ENCODE data around the gene PTPN13.

Gene PTPN13

DNA sequence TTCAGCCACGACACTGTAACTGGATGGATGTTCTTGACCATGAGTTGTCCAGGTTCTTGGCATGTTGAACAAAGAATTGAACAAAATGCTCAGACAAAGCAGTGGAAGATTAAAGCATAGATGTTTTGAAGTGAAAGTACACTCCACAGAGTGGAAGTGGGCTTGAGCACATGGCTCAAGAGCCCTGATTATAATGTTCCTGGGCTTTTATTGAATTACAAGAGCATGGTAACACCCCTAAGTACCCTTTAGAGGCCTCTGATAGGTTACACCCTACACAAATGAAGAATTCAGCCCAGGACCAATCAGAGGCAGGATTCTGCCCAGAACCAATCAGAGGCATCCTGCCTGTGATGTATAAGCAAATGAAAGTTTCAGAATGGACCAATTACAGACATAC is 221.5 kb downstream of the PTPN13 start:
- Histone ChIP-seq H3K36me3 (ENCODE audit: control insufficient read depth in 2 of 2, insufficient read depth in 1 of 2, low read length in 2 of 2) (peaks cover 8 to 43% of the 10 kb centered on the region in 2 experiments), H3K4me3 (ENCODE audit: low read depth, low read length) (no peak overlapping the region), H3K9me3 (ENCODE audit: control insufficient read depth, insufficient read depth, low read depth, low read length) (no peaks in the 10 kb centered on the region), H3K4me1 (ENCODE audit: control insufficient read depth, insufficient read depth, low read length) (no peaks in the 10 kb centered on the region), H3K27ac (ENCODE audit: extremely low read depth, low read depth, low read length) (no peak overlapping the region)
- POLR2A ChIA-PET = no interaction called here
- CTCF ChIA-PET = interaction anchor here (0.7 kb wide), 1 partner anchor 25 kb away, joined by 4 read pairs; no protein-coding TSS in a partner anchor
- TF ChIP-seq ZNF76 (tag by site-specific recombination; IDR thresholded peaks at IDR 0.05; ENCODE audit: borderline replicate concordance, low read depth) (no peak), ZNF221 (tag by site-specific recombination; IDR thresholded peaks at IDR 0.05; ENCODE audit: borderline replicate concordance) (no peak), HOXA7 (CRISPR knock-in tag; IDR thresholded peaks at IDR 0.05; ENCODE audit: borderline replicate concordance) (no peak), ZNF37A (tag by site-specific recombination; IDR thresholded peaks at IDR 0.05) (no peak), KLF7 (tag by site-specific recombination; IDR thresholded peaks at IDR 0.05; ENCODE audit: borderline replicate concordance) (no peak), GLIS2 (tag by site-specific recombination; IDR thresholded peaks at IDR 0.05) (no peak), ZNF785 (tag by site-specific recombination; IDR thresholded peaks at IDR 0.05) (no peak)

GRCh38 chr4:86816501-86817273 is 222.6 kb downstream of the PTPN13 start:
- Histone ChIP-seq H3K36me3 (ENCODE audit: control insufficient read depth in 2 of 2, insufficient read depth in 1 of 2, low read length in 2 of 2) (peaks cover 8 to 32% of the 10 kb centered on the region in 2 experiments), H3K4me1 (ENCODE audit: control insufficient read depth, insufficient read depth, low read length) (no peaks in the 10 kb centered on the region), H3K27ac (ENCODE audit: extremely low read depth, low read depth, low read length) (no peak overlapping the region), H3K9me3 (ENCODE audit: control insufficient read depth, insufficient read depth, low read depth, low read length) (no peaks in the 10 kb centered on the region), H3K4me3 (ENCODE audit: low read depth, low read length) (no peak overlapping the region)
- ChIA-PET POLR2A (no interaction called here), CTCF (interaction anchor here (0.8 to 1.3 kb wide), 2 partner anchors 317 to 319 kb away, joined by 3 read pairs; no protein-coding TSS in a partner anchor)
- TF ChIP-seq, protein P1, sequence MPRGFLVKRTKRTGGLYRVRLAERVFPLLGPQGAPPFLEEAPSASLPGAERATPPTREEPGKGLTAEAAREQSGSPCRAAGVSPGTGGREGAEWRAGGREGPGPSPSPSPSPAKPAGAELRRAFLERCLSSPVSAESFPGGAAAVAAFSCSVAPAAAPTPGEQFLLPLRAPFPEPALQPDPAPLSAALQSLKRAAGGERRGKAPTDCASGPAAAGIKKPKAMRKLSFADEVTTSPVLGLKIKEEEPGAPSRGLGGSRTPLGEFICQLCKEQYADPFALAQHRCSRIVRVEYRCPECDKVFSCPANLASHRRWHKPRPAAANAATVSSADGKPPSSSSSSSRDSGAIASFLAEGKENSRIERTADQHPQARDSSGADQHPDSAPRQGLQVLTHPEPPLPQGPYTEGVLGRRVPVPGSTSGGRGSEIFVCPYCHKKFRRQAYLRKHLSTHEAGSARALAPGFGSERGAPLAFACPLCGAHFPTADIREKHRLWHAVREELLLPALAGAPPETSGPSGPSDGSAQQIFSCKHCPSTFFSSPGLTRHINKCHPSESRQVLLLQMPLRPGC (tag by site-specific recombination; IDR thresholded peaks at IDR 0.05) = no peak
- TF ChIP-seq ZNF266 (tag by site-specific recombination; IDR thresholded peaks at IDR 0.05; ENCODE audit: low read depth) = no peak
- no peak for TF ChIP-seq GLIS2 (tag by site-specific recombination; IDR thresholded peaks at IDR 0.05)
- TF ChIP-seq ZNF169 (tag by site-specific recombination; IDR thresholded peaks at IDR 0.05) = no peak
- no peak for TF ChIP-seq EGR2 (tag by site-specific recombination; IDR thresholded peaks at IDR 0.05; ENCODE audit: low read depth)
- TF ChIP-seq ZFHX2 (tag by site-specific recombination; conservative IDR thresholded peaks at IDR 0.05) = no peak
- TF ChIP-seq ZNF416 (tag by site-specific recombination; IDR thresholded peaks at IDR 0.05) = no peak
- no peak for TF ChIP-seq ZNF514 (tag by site-specific recombination; IDR thresholded peaks at IDR 0.05)
- no peak for TF ChIP-seq ZNF311 (tag by site-specific recombination; IDR thresholded peaks at IDR 0.05; ENCODE audit: borderline replicate concordance)
- no peak for TF ChIP-seq ZNF473 (tag by site-specific recombination; IDR thresholded peaks at IDR 0.05)
- no peak for TF ChIP-seq GLI2 (tag by site-specific recombination; IDR thresholded peaks at IDR 0.05; ENCODE audit: borderline replicate concordance, low read depth)
- TF ChIP-seq ZNF626 (tag by site-specific recombination; IDR thresholded peaks at IDR 0.05) = no peak
- TF ChIP-seq, protein P2, sequence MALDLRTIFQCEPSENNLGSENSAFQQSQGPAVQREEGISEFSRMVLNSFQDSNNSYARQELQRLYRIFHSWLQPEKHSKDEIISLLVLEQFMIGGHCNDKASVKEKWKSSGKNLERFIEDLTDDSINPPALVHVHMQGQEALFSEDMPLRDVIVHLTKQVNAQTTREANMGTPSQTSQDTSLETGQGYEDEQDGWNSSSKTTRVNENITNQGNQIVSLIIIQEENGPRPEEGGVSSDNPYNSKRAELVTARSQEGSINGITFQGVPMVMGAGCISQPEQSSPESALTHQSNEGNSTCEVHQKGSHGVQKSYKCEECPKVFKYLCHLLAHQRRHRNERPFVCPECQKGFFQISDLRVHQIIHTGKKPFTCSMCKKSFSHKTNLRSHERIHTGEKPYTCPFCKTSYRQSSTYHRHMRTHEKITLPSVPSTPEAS (tag by site-specific recombination; IDR thresholded peaks at IDR 0.05) = no peak
- no peak for TF ChIP-seq BCL6B (tag by site-specific recombination; IDR thresholded peaks at IDR 0.05)
- TF ChIP-seq KLF1 (tag by site-specific recombination; IDR thresholded peaks at IDR 0.05) = no peak
- TF ChIP-seq, protein P3, sequence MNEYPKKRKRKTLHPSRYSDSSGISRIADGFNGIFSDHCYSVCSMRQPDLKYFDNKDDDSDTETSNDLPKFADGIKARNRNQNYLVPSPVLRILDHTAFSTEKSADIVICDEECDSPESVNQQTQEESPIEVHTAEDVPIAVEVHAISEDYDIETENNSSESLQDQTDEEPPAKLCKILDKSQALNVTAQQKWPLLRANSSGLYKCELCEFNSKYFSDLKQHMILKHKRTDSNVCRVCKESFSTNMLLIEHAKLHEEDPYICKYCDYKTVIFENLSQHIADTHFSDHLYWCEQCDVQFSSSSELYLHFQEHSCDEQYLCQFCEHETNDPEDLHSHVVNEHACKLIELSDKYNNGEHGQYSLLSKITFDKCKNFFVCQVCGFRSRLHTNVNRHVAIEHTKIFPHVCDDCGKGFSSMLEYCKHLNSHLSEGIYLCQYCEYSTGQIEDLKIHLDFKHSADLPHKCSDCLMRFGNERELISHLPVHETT (tag by site-specific recombination; IDR thresholded peaks at IDR 0.05) = no peak
- no peak for TF ChIP-seq ZNF221 (tag by site-specific recombination; IDR thresholded peaks at IDR 0.05; ENCODE audit: borderline replicate concordance)
